PC-9 (cell line): ENCODE results near the gene TMA7.

ENCODE experiments used
- EZH2 ChIP-seq: fragments of 200-600 bp; sonication (generic); IDR thresholded peaks from 2 replicates; pipeline ENCODE4 v1.8.0; 2017; ENCODE audit warnings: antibody characterized with exemption, low read depth
- TF ChIP-seq, protein P1 (sequence below): fragments of 200-600 bp; sonication (generic); conservative IDR thresholded peaks from 2 replicates; pipeline ENCODE4 v1.6.1; 2017; ENCODE audit warnings: mixed run types, antibody characterized with exemption, mild to moderate bottlenecking, moderate library complexity

DNA sequence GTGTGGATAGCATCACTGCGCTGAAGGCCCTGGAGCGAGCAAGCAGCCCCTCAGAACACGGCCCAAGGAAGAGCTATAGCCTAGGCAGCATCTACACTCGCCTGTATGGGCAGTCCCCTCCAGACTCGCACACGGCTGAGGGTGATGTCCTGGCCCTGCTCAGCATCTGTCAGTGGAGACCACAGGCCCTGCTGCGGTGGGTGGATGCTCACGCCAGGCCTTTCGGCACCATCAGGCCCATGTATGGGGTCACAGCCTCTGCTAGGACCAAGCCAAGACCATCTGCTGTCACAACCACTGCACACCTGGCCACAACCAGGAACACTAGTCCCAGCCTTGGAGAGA lies 27.0 kb downstream of the TMA7 start:
- TF ChIP-seq, protein P1, sequence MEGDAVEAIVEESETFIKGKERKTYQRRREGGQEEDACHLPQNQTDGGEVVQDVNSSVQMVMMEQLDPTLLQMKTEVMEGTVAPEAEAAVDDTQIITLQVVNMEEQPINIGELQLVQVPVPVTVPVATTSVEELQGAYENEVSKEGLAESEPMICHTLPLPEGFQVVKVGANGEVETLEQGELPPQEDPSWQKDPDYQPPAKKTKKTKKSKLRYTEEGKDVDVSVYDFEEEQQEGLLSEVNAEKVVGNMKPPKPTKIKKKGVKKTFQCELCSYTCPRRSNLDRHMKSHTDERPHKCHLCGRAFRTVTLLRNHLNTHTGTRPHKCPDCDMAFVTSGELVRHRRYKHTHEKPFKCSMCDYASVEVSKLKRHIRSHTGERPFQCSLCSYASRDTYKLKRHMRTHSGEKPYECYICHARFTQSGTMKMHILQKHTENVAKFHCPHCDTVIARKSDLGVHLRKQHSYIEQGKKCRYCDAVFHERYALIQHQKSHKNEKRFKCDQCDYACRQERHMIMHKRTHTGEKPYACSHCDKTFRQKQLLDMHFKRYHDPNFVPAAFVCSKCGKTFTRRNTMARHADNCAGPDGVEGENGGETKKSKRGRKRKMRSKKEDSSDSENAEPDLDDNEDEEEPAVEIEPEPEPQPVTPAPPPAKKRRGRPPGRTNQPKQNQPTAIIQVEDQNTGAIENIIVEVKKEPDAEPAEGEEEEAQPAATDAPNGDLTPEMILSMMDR: no peak
- TF ChIP-seq EZH2: no peak
